Testis (tissue), 3 donors: ENCODE data around the gene ETFA. TPM values are rescaled to one million over a fixed set of nuclear protein-coding genes. Genes with fewer than 3 reads are reported as not detected.

Source experiments
- DNase-seq: peaks from one replicate; pipeline ENCODE4 v3.0.0-alpha.2; 2019
- H3K27ac ChIP-seq, 2 donors: fragments of 200-600 bp; sonication (generic); one replicate each; pipeline ENCODE4 v1.5.1; 2019
- H3K27me3 ChIP-seq: fragments of 200-600 bp; sonication (generic); one replicate; pipeline ENCODE4 v1.5.1; 2019
- H3K36me3 ChIP-seq: fragments of 200-600 bp; sonication (generic); one replicate; pipeline ENCODE4 v1.5.1; 2017; ENCODE audit warnings: low read depth; ENCODE audit errors: missing control alignments
- H3K4me1 ChIP-seq: fragments of 200-600 bp; sonication (generic); one replicate; pipeline ENCODE4 v1.5.1; 2019
- H3K4me3 ChIP-seq, 2 donors: fragments of 200-600 bp; sonication (generic); one replicate each; pipeline ENCODE4 v1.5.1; 2017 to 2019
- H3K9me3 ChIP-seq: fragments of 200-600 bp; sonication (generic); one replicate; pipeline ENCODE4 v1.5.1; 2017
- CTCF ChIP-seq, 3 experiments: fragments of 450-650 bp in 2 of 3; fragments of 200-600 bp in 1 of 3; sonication (generic) in 1 of 3; IDR thresholded peaks; one replicate each; pipeline ENCODE4 v1.5.1; 2016 to 2019; ENCODE audit warnings: antibody characterized with exemption in 3 of 3, mild to moderate bottlenecking in 2 of 3, moderate library complexity in 1 of 3
- POLR2A ChIP-seq: fragments of 450-650 bp; IDR thresholded peaks from one replicate; pipeline ENCODE4 v1.6.1; 2017; ENCODE audit warnings: antibody characterized with exemption, mild to moderate bottlenecking, moderate library complexity
- WGBS, 2 donors: methylation state at CpG; one replicate each; pipeline ENCODE4 v1.1.5; 2018; 5-methylcytosine and 5-hydroxymethylcytosine counted together
- intact Hi-C: fragments of 100-400 bp; cut with DNase I; formaldehyde crosslinking; loops from one replicate; pipeline ENCODE4 v1.15.1; 2023; ENCODE audit warnings: low total_unique reads
- polyA plus RNA-seq: library from polyadenylated mRNA; stranded (reverse); fragments of 350-450 nt; fragmentation: Illumina TruSeq; extraction: RNeasy Lipid Tissue Mini Kit (QIAGEN cat#74804); gene quantifications from one replicate; pipeline ENCODE4 v1.2.3, GENCODE V29; 2014; ENCODE audit warnings: low read depth, low replicate concordance; ENCODE audit not compliant: insufficient read depth
- total RNA-seq, 2 donors: library from RNA; depleted of rRNA; stranded (reverse); fragments of >200 nt; gene quantifications; one replicate each; pipeline ENCODE4 v1.2.3, GENCODE V29; 2016

The ETFA gene
- total and polyA plus RNA-seq, 3 donors from 2014 or later = 58.3 to 72.7 (median 72.1) TPM

GRCh38 chr15:76260246-76260938, 50.9 kb downstream of the ETFA start:
- intact Hi-C loops = no loop called here
- DNase-seq = no peak
- Histone ChIP-seq H3K4me3 (no peak overlapping the region), H3K4me1 (no peaks in the 10 kb centered on the region), H3K36me3 (no peaks in the 10 kb centered on the region), H3K27me3 (no peaks in the 10 kb centered on the region), H3K9me3 (no peaks in the 10 kb centered on the region), H3K27ac (no peak overlapping the region)
- WGBS, 2 donors = 95 to 98% methylated on average over 6 to 12 of the region's 12 CpGs
- TF ChIP-seq POLR2A = no peak
- no peak for TF ChIP-seq CTCF (IDR thresholded peaks at IDR 0.05)

- H3K4me1 ChIP-seq = no peaks in the 10 kb centered on the region
- 89 to 93% methylated on average over 6 to 13 of the region's 13 CpGs for WGBS, 2 donors
- H3K27ac ChIP-seq = no peak overlapping the region
- TF ChIP-seq CTCF (IDR thresholded peaks at IDR 0.05) = no peak
- no peak for TF ChIP-seq POLR2A
- no peaks in the 10 kb centered on the region for H3K27me3 ChIP-seq
- intact Hi-C loops = no loop called here
- no peaks in the 10 kb centered on the region for H3K36me3 ChIP-seq
- no peak overlapping the region for H3K4me3 ChIP-seq
- DNase-seq = no peak
- no peaks in the 10 kb centered on the region for H3K9me3 ChIP-seq
Measured at GRCh38 chr15:76259392-76259791, 51.9 kb downstream of the ETFA start.

- no peak overlapping the region for H3K27ac ChIP-seq
- no peaks in the 10 kb centered on the region for H3K9me3 ChIP-seq
- intact Hi-C loops = no loop called here
- no peaks in the 10 kb centered on the region for H3K27me3 ChIP-seq
- TF ChIP-seq POLR2A = no peak
- no peak for TF ChIP-seq CTCF (IDR thresholded peaks at IDR 0.05)
- no peaks in the 10 kb centered on the region for H3K36me3 ChIP-seq
- no peak overlapping the region for H3K4me3 ChIP-seq
- no peak for DNase-seq
- 94% methylated on average over 3 of the region's 3 CpGs; no CpG with 5 or more reads in 1 of the 2 donors for WGBS, 2 donors
- no peaks in the 10 kb centered on the region for H3K4me1 ChIP-seq
Measured at GRCh38 chr15:76258460-76258859, 52.8 kb downstream of the ETFA start.

GRCh38 chr15:76253691-76254473, 57.4 kb downstream of the ETFA start:
- no peak for TF ChIP-seq POLR2A
- TF ChIP-seq CTCF (IDR thresholded peaks at IDR 0.05) = no peak
- WGBS, 2 donors = 92 to 94% methylated on average over 3 of the region's 3 CpGs
- Histone ChIP-seq H3K27ac (no peak overlapping the region), H3K27me3 (no peaks in the 10 kb centered on the region), H3K4me1 (no peaks in the 10 kb centered on the region), H3K4me3 (no peak overlapping the region), H3K9me3 (no peaks in the 10 kb centered on the region), H3K36me3 (no peaks in the 10 kb centered on the region)
- intact Hi-C loops = no loop called here
- no peak for DNase-seq
